ENCODE results near the gene MLLT1.

Gene MLLT1

GRCh38 chr19:6223461-6224307 lies 56.1 kb downstream of the MLLT1 start:
- no peaks in the 10 kb centered on the region for H3K9me3 ChIP-seq
- H3K4me3 ChIP-seq: no peak overlapping the region
- no peaks in the 10 kb centered on the region for H3K4me1 ChIP-seq
- in situ Hi-C loops (cut with MboI; ENCODE audit: low sequenced_read_pairs): no loop called here
- no peaks in the 10 kb centered on the region for H3K27me3 ChIP-seq (ENCODE audit: low read depth)
- no peak for DNase-seq (ENCODE audit: low spot score in 2 of 2)
- H3K36me3 ChIP-seq (replicated peaks): peaks cover 26% of the 10 kb centered on the region

GRCh38 chr19:6222884-6223283 lies 56.9 kb downstream of the MLLT1 start:
- DNase-seq (ENCODE audit: low spot score in 2 of 2): no peak
- Histone ChIP-seq H3K4me3 (no peak overlapping the region), H3K4me1 (peaks cover 4% of the 10 kb centered on the region; the same call in 1 of the 2 replicates), H3K9me3 (no peaks in the 10 kb centered on the region), H3K36me3 (replicated peaks) (peaks cover 26% of the 10 kb centered on the region), H3K27me3 (ENCODE audit: low read depth) (no peaks in the 10 kb centered on the region)
- in situ Hi-C loops (cut with MboI; ENCODE audit: low sequenced_read_pairs): no loop called here

GRCh38 chr19:6221878-6222746 lies 57.7 kb downstream of the MLLT1 start:
- Histone ChIP-seq H3K27me3 (ENCODE audit: low read depth) (no peaks in the 10 kb centered on the region), H3K9me3 (no peaks in the 10 kb centered on the region), H3K4me3 (no peak overlapping the region), H3K4me1 (peaks cover 9% of the 10 kb centered on the region), H3K36me3 (replicated peaks) (peaks cover 25% of the 10 kb centered on the region)
- in situ Hi-C loops (cut with MboI; ENCODE audit: low sequenced_read_pairs): no loop called here
- DNase-seq (ENCODE audit: low spot score in 2 of 2): no peak

- Histone ChIP-seq H3K36me3 (replicated peaks) (peaks cover 17% of the 10 kb centered on the region), H3K4me1 (peaks cover 13% of the 10 kb centered on the region), H3K27me3 (ENCODE audit: low read depth) (no peaks in the 10 kb centered on the region), H3K4me3 (no peak overlapping the region), H3K9me3 (no peaks in the 10 kb centered on the region)
- DNase-seq (ENCODE audit: low spot score in 2 of 2): no peak
- in situ Hi-C loops (cut with MboI; ENCODE audit: low sequenced_read_pairs): no loop called here
Measured at GRCh38 chr19:6221220-6221877, 58.4 kb downstream of the MLLT1 start.

GRCh38 chr19:6220385-6221191 lies 59.2 kb downstream of the MLLT1 start:
- Histone ChIP-seq H3K9me3 (no peaks in the 10 kb centered on the region), H3K27me3 (ENCODE audit: low read depth) (no peaks in the 10 kb centered on the region), H3K4me1 (peaks cover 13% of the 10 kb centered on the region), H3K4me3 (no peak overlapping the region), H3K36me3 (replicated peaks) (peaks cover 11% of the 10 kb centered on the region)
- in situ Hi-C loops (cut with MboI; ENCODE audit: low sequenced_read_pairs): no loop called here
- no peak for DNase-seq (ENCODE audit: low spot score in 2 of 2)

- Histone ChIP-seq H3K27me3 (ENCODE audit: low read depth) (no peaks in the 10 kb centered on the region), H3K4me1 (peaks cover 13% of the 10 kb centered on the region), H3K36me3 (replicated peaks) (peaks cover 11% of the 10 kb centered on the region), H3K9me3 (no peaks in the 10 kb centered on the region), H3K4me3 (no peak overlapping the region)
- no peak for DNase-seq (ENCODE audit: low spot score in 2 of 2)
- in situ Hi-C loops (cut with MboI; ENCODE audit: low sequenced_read_pairs): no loop called here
Measured at GRCh38 chr19:6219586-6220290, 60.0 kb downstream of the MLLT1 start.

- Histone ChIP-seq H3K4me1 (peaks cover 13% of the 10 kb centered on the region), H3K27me3 (ENCODE audit: low read depth) (no peaks in the 10 kb centered on the region)
- in situ Hi-C loops (cut with MboI; ENCODE audit: low sequenced_read_pairs): no loop called here
Measured at GRCh38 chr19:6219147-6219525, 60.6 kb downstream of the MLLT1 start.

GRCh38 chr19:6218491-6219146 lies 61.2 kb downstream of the MLLT1 start:
- Histone ChIP-seq H3K36me3 (replicated peaks) (peaks cover 11% of the 10 kb centered on the region), H3K4me1 (peaks cover 13% of the 10 kb centered on the region), H3K9me3 (no peaks in the 10 kb centered on the region), H3K4me3 (no peak overlapping the region), H3K27me3 (ENCODE audit: low read depth) (no peaks in the 10 kb centered on the region)
- peak; percentile 34 to 94 for DNase-seq (ENCODE audit: low spot score in 2 of 2)
- in situ Hi-C loops (cut with MboI; ENCODE audit: low sequenced_read_pairs): no loop called here

More at GRCh38 chr19:6219147-6219525, 60.6 kb downstream of the MLLT1 start:
- Histone ChIP-seq H3K4me3 (no peak overlapping the region), H3K36me3 (replicated peaks) (peaks cover 11% of the 10 kb centered on the region), H3K9me3 (no peaks in the 10 kb centered on the region)
- no peak for DNase-seq (ENCODE audit: low spot score in 2 of 2)

GRCh38 chr19:6217752-6218334 lies 61.9 kb downstream of the MLLT1 start:
- DNase-seq (ENCODE audit: low spot score in 2 of 2): no peak
- Histone ChIP-seq H3K4me1 (peaks cover 13% of the 10 kb centered on the region), H3K27me3 (ENCODE audit: low read depth) (no peaks in the 10 kb centered on the region), H3K4me3 (no peak overlapping the region), H3K9me3 (no peaks in the 10 kb centered on the region), H3K36me3 (replicated peaks) (peaks cover 12% of the 10 kb centered on the region)
- in situ Hi-C loops (cut with MboI; ENCODE audit: low sequenced_read_pairs): no loop called here

GRCh38 chr19:6216996-6217751 lies 62.6 kb downstream of the MLLT1 start:
- Histone ChIP-seq H3K27me3 (ENCODE audit: low read depth) (no peaks in the 10 kb centered on the region), H3K9me3 (no peaks in the 10 kb centered on the region), H3K36me3 (replicated peaks) (peaks cover 16% of the 10 kb centered on the region), H3K4me1 (peaks cover 13% of the 10 kb centered on the region), H3K4me3 (no peak overlapping the region)
- in situ Hi-C loops (cut with MboI; ENCODE audit: low sequenced_read_pairs): no loop called here
- DNase-seq (ENCODE audit: low spot score in 2 of 2): peak; percentile 83 to 84

GRCh38 chr19:6216236-6216995 lies 63.4 kb downstream of the MLLT1 start:
- DNase-seq (ENCODE audit: low spot score in 2 of 2): no peak
- Histone ChIP-seq H3K4me3 (no peak overlapping the region), H3K9me3 (no peaks in the 10 kb centered on the region), H3K4me1 (peaks cover 13% of the 10 kb centered on the region), H3K36me3 (replicated peaks) (peaks cover 15% of the 10 kb centered on the region), H3K27me3 (ENCODE audit: low read depth) (no peaks in the 10 kb centered on the region)
- in situ Hi-C loops (cut with MboI; ENCODE audit: low sequenced_read_pairs): no loop called here

Data from HAP-1 (cell line).